ENCODE results near the gene HNF1B.
"Not testable (repeated sequence)": the region's sequence is repeated elsewhere in the genome, so short reads cannot be mapped to it uniquely, and the experiment has no call there.

The HNF1B gene, protein sequence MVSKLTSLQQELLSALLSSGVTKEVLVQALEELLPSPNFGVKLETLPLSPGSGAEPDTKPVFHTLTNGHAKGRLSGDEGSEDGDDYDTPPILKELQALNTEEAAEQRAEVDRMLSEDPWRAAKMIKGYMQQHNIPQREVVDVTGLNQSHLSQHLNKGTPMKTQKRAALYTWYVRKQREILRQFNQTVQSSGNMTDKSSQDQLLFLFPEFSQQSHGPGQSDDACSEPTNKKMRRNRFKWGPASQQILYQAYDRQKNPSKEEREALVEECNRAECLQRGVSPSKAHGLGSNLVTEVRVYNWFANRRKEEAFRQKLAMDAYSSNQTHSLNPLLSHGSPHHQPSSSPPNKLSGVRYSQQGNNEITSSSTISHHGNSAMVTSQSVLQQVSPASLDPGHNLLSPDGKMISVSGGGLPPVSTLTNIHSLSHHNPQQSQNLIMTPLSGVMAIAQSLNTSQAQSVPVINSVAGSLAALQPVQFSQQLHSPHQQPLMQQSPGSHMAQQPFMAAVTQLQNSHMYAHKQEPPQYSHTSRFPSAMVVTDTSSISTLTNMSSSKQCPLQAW

DNA sequence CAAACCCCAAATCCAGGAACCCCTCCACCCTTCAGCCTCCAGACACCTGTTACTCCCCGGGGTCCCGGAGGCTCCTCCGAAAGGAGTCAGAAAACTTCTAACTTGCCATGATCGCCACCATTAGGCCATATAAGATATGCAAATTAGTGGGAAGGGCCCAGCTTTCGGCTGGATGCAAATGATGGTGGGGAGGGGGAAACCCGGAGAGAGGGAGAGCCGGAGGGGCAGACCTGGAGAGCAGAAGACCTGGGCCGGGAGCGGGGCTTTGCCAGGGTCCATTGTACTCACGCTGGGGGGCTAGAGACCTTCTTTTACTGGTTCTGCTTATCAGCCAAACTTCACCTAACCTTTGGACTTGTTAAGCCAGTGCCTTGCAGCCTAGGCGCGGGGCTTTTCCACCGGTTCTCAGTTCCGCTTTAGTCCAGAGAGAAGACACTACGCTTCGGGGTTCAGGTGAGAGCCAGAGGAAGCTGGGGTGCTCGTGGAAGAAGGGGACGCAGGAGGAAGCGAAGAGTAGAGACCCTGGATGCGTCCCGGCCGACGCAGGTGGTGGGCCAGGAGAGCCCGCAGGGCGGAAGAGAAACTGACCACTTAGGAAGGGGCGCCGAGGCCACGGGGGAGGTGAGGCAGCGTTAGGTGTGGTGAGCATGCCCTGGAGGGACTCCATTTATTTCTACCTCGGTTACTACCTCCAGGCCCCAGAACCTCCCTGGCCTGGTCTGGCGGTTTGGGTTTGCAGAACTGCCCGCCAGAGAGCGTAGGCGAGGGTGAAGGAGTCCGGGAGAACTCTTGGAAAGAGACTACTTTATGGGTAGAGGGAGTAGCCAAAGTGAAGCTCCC is at the start of gene HNF1B:
TSS of gene HNF1B (minus strand) at position 99 of the 840 bp plus-strand sequence. CDS start 175 bp downstream, outside the sequence.
- no peak for DNase-seq

DNA sequence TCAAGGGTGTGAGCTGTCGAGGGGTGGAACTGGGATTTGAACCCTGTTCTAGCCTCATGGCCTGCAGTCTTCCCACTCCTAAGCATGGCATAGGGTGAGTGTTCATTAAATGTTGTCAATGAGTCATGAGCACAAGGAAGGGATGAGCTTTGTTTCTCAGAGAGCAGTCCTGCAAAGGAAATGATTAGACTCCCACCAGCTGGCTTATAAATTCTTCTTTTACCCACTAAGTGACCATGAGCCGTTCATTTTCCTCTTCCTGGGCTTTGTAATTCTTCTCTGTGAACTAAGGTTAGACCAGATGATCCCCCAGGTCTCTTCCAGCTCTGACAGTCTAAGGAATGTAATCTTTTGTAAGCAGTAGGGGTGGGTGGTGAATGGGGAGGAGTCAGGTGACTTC is 47.9 kb upstream of the HNF1B start:
- no peak for DNase-seq

DNA sequence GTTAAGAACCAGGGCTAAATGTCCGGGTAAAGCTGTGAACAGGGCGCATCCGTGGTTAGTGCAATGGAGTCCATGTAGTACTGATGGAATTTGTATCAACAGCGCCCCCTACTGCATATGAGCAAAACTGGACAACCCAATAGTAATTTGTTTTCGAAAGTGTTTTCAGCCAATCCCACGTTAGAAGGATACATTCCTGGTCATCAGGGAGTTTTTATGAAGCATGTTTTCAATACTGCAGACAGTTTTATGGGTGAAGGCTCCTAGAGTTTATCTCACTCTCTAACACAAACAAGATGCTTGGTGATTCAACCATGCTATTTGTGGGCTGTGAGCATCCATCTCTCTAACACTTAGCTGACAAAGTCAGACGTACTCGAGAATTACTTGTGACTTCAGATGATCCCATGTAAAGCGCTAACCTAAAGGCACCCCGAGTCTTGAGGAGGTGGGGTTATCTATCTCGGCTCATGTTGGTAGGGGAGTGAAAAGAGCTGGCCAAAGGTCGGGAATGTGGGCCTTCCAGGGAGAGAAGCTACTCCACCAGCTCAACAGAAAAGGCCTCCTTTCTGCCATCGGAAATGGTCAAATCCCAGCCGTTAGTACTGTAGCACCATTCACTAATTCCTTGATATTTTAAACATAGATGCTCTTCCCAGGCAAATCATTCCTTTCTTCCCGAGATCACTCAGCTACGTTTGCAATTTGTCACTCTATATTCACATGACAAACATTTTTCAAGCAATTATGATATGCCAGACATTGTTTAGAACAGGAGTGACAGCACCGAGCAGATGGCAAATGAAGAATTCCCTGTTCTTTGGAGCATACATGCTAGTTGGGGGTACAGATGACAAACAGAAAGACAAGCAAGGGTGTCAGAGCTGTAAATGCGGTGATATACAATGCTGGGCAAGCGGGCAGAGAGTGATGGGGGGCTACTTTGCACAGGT is 46.9 kb upstream of the HNF1B start:
- peak; percentile 49 for DNase-seq

DNA sequence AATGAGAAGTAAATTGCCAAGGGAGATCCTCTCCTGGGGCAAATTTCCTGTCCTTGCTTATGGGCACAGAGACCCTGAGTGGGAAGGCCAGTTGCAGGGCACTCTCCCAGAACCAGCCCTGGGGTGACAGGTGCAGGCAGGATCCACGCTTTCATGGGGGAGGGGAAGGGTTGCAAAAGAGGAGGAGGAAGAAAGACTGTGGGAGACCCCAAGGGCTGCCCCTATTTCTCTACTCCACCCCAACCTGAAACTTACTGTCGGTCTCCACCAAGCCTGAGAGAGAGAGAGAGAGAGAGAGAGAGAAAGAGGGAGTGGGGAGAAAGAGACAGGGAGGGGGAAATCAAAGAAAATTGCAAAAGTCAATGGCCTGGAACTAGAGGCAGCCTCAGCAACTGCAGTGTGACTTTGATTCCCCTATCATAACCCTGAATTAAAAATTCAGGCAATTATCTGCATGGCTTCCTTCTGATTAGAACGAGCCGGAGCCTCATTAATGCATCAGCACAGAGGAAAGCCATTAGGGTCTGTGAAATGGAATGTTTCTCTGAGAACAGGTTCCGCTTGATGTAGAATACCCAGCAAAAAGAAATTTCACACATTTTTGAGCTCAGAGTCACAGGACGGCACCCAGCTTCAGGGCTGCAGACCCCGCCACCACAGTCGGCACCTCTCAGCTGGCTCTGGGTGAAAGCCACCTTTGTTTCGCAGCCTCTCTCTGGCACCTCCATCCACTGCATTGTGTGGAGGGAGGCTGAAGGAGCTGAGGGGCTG is 45.1 kb upstream of the HNF1B start:
- DNase-seq, result no peak

DNA sequence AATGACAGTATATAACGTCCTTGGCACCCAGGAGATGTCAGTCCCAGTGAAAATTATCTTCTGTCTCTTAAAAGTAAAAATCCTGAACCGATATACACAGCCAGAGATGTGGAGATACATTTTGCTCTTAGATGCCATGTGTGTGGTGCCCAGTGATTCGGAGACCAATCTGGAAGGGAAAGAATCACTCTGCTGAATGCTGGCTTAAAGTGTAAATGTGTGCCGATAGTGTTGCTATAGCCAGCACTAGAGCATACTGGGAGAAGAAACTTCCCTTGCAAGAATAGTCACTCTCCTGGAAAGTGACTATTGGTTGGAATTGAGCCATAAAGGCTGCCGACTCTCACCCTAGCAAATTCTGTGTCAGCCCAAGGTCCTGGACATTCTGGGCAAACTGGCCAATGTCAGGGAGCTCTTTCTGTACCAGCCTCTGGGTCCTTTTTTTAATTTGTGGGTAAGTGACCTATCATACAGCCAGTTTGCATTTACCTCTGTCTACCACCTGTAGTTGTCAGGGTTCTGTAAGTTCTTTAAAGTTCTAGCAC is 44.2 kb upstream of the HNF1B start:
- no peak for DNase-seq

DNA sequence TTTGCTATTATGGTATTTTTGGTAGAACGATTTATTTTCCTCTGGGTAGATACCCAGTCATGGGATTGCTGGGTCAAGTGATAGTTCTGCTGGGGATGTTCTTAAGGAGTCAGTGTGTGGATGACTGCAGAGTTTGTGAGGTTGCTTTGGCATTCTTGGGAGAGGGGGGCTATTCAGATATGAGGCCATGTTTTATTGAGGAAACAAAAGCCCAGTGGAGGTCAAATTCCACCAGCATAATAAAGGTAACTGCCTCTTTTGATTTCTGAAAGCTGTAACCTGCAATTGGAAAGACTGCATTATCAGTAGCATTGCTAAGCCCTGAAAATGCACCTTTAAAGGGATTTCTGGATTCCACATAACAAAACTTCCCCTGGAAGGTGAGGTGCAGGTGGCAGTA is 43.7 kb upstream of the HNF1B start:
- DNase-seq, result no peak

DNA sequence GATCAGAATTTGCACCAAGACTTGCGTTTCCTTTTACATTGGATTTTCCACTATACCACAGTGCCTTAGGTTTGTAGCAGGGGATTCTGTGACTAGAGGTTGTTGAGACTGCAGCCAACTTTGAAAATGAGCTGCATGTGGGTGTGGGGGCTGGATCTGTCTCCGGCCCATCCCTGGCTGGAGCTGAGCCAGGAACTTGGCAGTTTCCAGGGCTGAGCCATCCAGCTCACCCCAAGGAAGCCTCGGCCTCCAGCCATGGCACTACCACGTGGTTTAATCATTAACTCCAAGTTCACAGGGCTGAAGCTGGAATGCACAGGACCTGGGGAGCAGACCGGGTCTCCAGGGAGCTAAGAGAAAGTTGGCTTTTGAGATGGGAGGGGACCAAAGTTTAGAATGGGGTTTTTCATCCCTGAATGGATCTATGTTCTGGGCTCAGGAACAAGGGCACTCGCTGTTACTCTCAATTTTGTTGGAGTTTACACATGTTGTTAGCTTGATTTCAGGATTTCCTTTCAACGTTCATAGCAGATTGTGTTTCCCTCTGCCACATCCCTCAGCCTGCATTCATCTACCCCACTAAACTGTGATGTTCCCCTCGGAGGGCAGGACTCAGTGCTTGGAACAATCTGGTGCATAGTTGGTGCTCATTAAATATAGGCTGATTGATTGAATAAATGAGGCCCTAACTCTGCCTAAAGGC is 42.3 kb upstream of the HNF1B start:
- DNase-seq, result no peak

DNA sequence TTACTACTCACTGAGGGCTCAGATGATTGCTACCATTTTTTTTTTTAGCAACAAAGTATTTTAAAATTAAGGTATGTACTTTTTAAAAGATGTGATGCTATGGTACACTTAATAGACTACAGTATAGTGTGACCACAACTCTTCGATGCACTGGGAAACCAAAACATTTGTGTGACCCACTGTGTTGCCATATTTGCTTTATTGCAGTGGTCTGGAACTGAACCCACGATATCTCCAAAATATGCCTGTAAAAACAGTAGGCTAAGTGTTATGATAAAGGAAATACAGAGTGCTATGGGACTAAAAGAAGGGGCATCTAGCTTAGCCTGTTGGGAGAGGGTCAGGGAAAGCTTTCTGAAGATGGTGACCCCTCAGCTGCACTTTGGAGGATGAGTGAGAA is 41.6 kb upstream of the HNF1B start:
- no peak for DNase-seq

DNA sequence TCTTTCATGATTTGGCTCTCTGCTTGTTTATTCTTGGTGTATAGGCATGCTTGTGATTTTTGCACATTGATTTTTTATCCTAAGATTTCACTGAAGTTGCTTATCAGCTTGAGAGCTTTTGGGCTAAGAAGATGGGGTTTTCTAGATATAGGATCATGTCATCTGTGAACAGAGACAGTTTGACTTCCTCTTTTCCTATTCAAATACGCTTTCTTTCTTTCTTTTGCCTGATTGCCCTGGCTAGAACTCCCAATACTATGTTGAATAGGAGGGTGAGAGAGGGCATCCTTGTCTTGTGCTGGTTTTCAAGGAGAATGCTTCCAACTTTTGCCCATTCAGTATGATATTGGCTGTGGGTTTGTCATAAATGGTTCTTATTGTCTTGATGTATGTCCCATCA is 37.6 kb upstream of the HNF1B start:
- DNase-seq, result not testable (repeated sequence)

DNA sequence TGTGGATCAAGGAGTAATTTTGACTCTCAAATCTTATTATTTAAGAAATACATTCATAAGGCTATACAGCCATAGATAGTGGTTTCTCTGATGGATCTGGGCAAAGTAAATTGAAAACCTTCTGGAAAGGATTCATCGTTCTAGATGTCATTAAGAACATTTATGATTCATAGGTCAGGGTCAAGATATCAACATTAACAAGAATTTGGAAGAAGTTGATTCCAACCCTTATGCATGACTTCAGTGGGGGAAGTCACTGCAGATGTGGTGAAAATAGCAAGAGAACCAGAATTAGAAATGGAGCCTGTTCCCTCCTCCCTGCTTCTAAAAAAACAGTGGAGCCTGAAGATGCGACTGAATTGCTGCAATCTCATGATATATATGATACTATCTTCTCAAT is 36.6 kb upstream of the HNF1B start:
- DNase-seq, result no peak

DNA sequence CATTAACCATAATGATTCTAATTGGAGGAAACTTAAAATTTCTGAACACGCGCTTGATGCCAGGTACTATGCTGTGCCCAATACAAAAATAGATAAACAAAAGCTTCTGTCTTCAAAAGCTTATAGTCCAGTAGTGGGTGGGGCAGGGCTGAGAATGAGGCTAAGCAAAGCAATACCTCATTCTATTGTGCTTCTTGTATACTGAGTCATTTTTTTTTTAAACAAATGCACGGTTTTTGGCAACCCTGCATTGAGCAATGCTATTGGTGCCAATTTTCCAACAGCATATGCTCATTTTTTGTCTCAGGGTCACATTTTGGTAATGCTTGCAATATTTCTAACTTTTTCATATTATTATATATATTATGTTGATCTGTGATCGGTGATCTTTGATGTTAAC is 34.7 kb upstream of the HNF1B start:
- DNase-seq, result no peak

DNA sequence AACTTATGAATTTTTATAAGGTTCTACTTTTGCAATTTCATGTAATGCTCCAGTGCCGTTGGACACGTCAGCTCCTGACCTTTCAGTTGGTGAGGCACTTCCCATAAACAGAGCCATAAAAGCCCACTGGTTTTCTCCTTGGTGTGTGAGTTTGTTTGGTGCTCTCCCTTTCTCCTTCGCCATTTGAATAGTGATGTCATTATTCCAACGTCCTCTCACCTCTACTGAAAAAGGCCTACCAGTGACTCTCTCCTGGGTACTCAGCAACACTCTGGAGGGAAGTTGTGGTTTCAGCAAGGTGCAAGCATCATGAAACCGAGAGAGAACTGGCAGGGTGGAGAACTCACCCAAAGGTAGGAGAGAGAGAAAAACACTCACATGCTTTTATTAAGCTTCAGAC is 29.6 kb upstream of the HNF1B start:
- DNase-seq, result peak; percentile 66

DNA sequence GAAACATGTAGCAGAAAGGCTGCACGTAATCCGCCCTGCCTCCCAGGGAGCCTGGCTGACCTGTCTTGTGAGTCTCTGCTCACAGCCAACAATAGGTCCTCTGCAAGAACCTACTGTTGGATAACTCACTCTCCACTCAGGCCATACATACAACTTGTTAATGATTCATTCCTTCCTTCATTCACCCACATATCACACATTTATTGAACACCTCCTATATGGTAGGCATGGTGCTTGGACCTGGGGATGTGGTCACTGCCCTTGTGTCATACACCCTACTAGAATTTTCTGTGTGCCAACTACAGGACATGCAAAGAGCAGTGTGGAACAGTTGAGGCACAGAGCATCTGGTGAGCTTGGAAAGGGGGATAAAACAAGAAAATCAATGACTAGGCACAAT is 28.1 kb upstream of the HNF1B start:
- DNase-seq, result peak; percentile 55

DNA sequence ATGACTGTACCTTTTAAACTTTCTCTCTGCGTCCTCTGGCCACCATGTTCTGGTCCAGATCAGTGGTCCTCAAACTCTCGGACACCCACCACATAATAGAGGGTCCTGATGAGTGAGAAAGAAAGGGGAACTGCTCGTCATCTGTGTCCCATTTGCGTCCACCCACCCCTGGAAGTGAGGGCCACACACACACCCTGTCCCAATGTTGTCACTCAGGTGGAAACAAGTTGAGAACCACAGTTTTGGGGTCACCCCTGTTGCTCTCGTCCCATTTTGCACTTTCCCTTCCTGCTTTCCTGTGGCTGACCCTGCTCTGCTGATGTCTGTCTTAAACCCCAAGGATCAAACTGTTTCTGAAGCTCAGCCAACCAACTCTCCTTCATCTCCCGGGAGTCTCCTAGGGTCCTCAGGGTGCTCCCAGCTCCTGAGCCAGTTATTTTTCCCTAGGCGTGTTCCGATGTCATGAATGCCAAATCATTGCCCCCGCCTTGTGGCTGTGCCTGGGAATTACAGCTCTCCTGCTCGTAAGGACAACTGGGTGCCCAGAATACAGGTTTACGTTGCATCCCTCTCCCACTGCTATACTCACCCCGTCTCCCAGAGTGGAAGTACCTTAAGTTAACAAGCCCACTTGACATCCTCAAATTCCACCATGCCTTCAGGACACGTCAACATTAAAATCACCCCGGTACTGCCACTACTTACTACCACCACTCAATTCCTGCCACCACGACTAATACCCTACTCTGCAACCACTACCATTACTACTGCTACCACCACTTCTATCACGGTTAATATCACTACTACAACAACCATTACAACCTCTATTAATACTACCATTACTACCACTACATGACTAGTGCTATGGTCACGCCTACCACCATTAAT is 26.0 kb upstream of the HNF1B start:
- DNase-seq, result no peak

DNA sequence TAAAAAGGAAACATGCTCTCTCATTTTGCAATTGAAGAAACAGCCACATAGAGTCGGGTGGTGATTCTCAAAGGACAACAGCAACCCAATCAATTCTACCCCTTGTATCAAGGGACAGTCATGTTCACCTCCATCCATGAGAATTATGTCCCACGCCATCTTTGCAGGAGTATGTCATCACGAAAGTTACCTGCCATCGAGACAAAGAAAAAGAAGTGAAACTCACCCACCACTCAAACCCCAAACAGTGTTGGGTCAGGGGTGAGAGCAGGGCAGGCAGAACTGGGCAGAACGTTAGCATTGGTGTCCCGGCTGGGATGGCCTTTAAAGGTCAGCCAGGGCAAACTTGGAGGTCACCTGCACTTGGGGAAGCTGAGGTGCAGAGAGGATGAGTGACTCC is 24.2 kb upstream of the HNF1B start:
- DNase-seq, result no peak

DNA sequence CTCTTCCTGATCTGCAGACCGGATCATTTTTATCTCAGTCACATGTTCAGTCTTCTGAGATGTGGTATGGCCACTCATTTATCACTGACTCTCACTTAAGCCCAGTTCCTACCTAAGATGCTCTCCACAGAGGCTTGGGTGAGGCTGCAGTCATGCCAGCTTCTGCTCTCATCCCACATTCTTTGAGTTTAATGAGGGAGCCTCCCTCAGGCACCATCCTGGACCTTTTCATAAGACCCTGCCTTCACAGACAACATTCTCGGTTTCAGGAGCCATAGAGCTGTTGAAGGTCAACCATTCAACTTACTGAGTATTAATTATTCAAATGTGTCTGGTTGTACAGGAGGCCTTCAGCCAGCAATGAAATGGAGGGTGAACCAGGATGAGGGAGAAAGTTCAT is 23.6 kb upstream of the HNF1B start:
- DNase-seq, result no peak

DNA sequence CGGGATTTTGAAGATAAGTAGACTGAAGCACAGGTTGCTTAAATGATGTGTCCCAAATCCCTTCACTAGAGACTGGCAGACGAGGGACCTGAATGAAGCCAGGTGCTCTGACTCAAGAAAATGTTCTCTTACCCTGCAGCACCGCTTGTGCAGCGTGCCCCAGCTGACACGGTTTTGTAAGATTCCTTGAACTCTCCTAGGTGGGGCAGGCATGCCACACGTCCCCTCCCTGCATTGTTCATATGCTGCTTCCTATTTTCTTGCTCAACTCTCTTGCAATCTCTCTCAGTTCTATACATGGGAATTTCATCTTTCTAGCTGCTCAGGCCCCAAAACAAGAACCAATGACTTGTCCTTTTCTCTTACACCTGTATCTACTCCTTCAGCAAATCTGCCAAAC is 22.1 kb upstream of the HNF1B start:
- DNase-seq, result no peak

DNA sequence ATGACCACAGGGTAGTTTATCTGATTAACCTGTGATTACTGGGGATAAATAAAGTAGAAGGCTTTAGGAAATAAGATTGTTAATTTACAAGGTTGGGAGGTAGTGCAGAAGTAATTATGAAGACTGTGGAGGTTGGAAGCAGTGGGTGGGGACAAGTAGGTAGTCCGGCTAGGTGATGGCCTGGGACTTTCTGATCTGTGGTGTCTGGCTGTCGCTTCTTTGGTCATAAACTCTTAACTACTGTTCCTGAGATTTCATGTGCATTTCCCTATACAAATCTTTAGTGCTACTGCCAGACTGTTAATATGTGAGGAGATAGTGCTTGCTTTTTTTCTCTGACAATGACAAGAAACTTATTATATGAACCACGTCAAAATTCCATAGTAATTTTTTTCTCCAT is 19.5 kb upstream of the HNF1B start:
- DNase-seq, result no peak

DNA sequence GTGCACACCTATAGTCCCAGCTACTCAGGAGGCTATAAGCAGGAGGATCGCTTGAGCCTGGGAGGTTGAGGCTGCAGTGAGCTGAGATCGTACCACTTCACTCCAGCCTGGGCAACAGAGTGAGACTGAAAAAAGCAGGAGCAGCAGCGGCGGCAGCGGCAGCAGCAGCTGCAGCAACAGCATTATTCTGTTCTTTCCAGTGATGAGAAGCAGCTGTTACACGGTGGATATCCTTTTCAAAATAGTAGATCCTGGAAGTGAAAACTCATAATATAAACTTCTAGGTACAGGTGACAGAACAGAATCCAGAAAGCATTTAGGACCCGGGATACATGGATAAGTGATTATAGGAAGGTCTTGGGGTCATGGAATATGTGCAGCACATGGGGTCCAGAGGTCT is 17.8 kb upstream of the HNF1B start:
- DNase-seq, result no peak

DNA sequence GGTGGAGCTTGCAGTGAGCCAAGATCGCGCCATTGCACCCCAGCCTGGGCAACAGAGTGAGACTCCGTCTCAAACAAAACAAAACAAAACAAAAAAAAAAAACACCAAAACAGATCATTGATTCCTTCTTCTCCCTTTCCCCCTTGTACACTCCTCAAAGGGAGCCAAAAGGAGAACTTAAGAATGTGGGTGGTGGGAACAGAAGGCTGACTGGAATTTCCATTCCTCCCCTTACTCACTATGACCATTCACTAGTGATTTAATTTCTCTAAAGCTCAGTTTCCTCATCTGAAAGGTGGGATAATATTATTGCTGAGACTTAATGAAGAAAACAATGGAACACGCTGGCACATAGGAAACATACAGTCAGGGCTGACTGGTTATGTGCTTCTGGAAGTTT is 17.1 kb upstream of the HNF1B start:
- no peak for DNase-seq

Measured in NK-92 treated with Interleukin-12 subunit alpha and Interleukin-12 subunit beta, amount 100 ng/mL, for 24 hours (cell line).